Measurements from ENCODE around the gene CTXND2.
"Not testable (repeated sequence)": the region's sequence is repeated elsewhere in the genome, so short reads cannot be mapped to it uniquely, and the experiment has no call there.

The CTXND2 gene

GRCh38 chr1:150890033-150890416 lies 3.1 kb downstream of the CTXND2 start:
- DNase-seq, result no peak

- DNase-seq, result no peak
Observed at GRCh38 chr1:150893336-150893913, 6.5 kb downstream of the CTXND2 start.

GRCh38 chr1:150895618-150896017 lies 8.7 kb downstream of the CTXND2 start:
- DNase-seq, result peak in 8 of 58 donors; percentile 6 to 33 (median 12)

GRCh38 chr1:150899795-150900194 lies 12.9 kb downstream of the CTXND2 start:
- not testable (repeated sequence) for DNase-seq

- no peak for DNase-seq
Observed at GRCh38 chr1:150902346-150902745, 15.4 kb downstream of the CTXND2 start.

GRCh38 chr1:150902751-150903150 lies 15.8 kb downstream of the CTXND2 start:
- no peak for DNase-seq

GRCh38 chr1:150905301-150905700 lies 18.4 kb downstream of the CTXND2 start:
- no peak for DNase-seq

GRCh38 chr1:150906329-150906728 lies 19.4 kb downstream of the CTXND2 start:
- no peak for DNase-seq

GRCh38 chr1:150906813-150907212 lies 19.9 kb downstream of the CTXND2 start:
- DNase-seq, result no peak

- peak in 1 of 58 donors; percentile 7 for DNase-seq
Observed at GRCh38 chr1:150909585-150910180, 22.7 kb downstream of the CTXND2 start.

- no peak for DNase-seq
Observed at GRCh38 chr1:150912623-150913022, 25.7 kb downstream of the CTXND2 start.

GRCh38 chr1:150917387-150917786 lies 30.5 kb downstream of the CTXND2 start:
- DNase-seq, result no peak

- DNase-seq, result peak in 36 of 58 donors; percentile 1 to 55 (median 12)
Observed at GRCh38 chr1:150922519-150922975, 35.6 kb downstream of the CTXND2 start.

- peak in 2 of 58 donors; percentile 1 to 2 for DNase-seq
Observed at GRCh38 chr1:150925080-150925479, 38.1 kb downstream of the CTXND2 start.

GRCh38 chr1:150926097-150926741 lies 39.3 kb downstream of the CTXND2 start, which contains the start of gene SETDB1:
Gene SETDB1 (plus strand): TSS chr1:150926363. CDS start chr1:150927715, 1,352 bp downstream.
- peak; percentile 48 to 95 (median 89) for DNase-seq

- no peak for DNase-seq
Observed at GRCh38 chr1:150927624-150928023, 40.7 kb downstream of the CTXND2 start.

- no peak for DNase-seq
Observed at GRCh38 chr1:150928286-150928685, 41.4 kb downstream of the CTXND2 start.

GRCh38 chr1:150928775-150929174 lies 41.8 kb downstream of the CTXND2 start:
- DNase-seq, result not testable (repeated sequence)

GRCh38 chr1:150931773-150932172 lies 44.8 kb downstream of the CTXND2 start:
- no peak for DNase-seq

GRCh38 chr1:150944856-150945255 lies 57.9 kb downstream of the CTXND2 start:
- no peak for DNase-seq

- DNase-seq, result no peak
Observed at GRCh38 chr1:150954708-150955107, 67.8 kb downstream of the CTXND2 start.

GRCh38 chr1:150955280-150955679 lies 68.3 kb downstream of the CTXND2 start:
- no peak for DNase-seq

GRCh38 chr1:150957666-150958065 lies 70.7 kb downstream of the CTXND2 start:
- DNase-seq, result no peak

All from anterior cingulate cortex (tissue), 58 donors.